Fibroblast of pulmonary artery (primary cell): Measurements from ENCODE around the gene PLCE1.

ENCODE experiments used
- DNase-seq: peaks from one replicate; pipeline ENCODE4 v3.0.0-alpha.2; 2010; ENCODE audit warnings: low read depth
- H3K4me3 ChIP-seq: replicated peaks from 2 replicates; pipeline ENCODE4 v1.5.1; 2011; ENCODE audit warnings: low read depth, mild to moderate bottlenecking, control low read depth, low read length, moderate library complexity
- TF ChIP-seq, protein P1 (sequence below): IDR thresholded peaks from 2 replicates; pipeline ENCODE4 v1.5.1; 2011; ENCODE audit warnings: mild to moderate bottlenecking, control low read depth, low read length, inconsistent platforms; ENCODE audit errors: missing control alignments

PLCE1 gene

DNA sequence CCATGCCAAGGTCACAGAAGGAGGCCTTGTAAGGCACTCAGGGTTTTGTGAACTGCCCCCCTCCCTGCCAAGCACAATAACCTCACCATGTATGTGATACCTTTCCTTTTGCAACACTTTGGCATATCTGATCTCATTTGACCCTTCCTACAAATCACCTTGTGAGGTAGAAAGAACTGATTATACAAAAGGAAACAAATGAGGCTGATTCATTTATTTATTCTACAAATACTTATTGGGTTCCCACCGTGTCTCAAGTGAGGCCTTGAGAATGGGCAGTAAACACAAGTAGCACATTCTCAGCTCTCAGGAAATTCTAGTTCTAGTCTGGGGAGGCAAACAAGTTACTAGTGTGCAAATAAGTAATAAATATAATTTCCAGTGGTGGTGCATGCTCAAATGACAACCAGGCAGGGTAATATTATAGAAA lies 19.6 kb downstream of the PLCE1 start:
- TF ChIP-seq, protein P1, sequence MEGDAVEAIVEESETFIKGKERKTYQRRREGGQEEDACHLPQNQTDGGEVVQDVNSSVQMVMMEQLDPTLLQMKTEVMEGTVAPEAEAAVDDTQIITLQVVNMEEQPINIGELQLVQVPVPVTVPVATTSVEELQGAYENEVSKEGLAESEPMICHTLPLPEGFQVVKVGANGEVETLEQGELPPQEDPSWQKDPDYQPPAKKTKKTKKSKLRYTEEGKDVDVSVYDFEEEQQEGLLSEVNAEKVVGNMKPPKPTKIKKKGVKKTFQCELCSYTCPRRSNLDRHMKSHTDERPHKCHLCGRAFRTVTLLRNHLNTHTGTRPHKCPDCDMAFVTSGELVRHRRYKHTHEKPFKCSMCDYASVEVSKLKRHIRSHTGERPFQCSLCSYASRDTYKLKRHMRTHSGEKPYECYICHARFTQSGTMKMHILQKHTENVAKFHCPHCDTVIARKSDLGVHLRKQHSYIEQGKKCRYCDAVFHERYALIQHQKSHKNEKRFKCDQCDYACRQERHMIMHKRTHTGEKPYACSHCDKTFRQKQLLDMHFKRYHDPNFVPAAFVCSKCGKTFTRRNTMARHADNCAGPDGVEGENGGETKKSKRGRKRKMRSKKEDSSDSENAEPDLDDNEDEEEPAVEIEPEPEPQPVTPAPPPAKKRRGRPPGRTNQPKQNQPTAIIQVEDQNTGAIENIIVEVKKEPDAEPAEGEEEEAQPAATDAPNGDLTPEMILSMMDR: no peak
- no peak for DNase-seq
- no peak overlapping the region for H3K4me3 ChIP-seq

DNA sequence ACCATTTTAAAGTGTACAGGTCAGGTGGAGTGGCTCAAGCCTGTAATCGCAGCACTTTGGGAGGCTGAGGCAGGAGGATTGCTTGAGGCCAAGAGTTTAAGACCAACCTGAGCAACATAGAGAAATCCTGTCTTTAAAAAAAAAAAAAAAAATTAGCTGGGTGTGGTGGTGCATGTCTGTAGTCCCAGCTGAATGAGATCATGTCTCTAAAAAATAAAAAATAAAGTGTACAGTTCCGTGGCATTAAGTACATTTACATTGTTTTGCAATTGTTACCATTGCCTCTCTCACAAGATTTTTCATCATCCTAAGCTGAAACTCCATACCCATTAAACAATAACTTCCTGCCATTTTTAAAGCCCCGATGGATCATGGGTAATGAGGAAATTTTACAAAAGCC lies 20.6 kb downstream of the PLCE1 start:
- no peak overlapping the region for H3K4me3 ChIP-seq
- no peak for DNase-seq
- TF ChIP-seq, protein P1: no peak

DNA sequence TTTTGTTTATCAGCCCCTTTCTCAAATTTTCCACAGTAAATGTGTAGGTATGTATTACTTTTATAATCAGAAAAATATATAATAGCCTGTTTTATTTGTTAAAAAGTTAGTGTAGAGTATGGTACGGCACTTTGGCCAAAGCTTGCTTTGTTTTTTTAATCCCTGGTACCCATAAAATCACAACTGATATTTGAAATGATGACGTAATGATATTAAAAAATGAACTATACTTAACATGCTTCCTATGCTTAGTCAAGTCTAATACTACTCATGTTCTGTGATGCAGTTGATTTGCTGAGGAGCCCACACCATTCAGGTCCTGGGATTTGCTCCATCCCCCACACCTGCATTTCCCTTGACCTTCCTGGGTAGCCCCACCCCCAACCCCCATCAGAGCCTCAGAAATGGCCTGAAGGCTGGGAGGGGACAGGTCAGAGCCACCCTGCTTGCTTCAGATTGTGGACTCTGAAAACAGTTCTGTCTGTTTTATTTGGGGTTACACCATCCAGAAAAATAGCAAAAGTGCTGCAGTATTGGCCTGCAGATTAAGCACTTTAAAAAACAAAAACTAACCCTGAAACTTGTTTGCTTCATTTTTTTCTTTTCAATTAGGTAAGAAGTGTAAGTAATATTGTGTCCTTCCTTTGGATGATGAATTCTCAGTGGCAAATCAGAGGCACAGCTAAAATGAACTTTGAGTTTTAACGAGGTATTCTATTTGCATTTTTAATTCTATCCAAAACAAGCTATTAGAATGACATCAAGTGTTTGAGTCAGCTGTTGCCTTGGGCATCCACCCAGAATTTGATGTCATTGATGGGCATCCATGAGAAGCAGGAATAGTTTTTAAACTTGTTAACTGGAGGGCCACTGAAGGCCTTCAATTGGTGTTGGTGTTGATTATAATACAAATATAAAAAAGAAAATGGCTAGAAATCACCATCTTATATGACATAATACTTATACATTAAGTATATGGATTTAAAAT lies 23.3 kb downstream of the PLCE1 start:
- no peak overlapping the region for H3K4me3 ChIP-seq
- DNase-seq: no peak
- TF ChIP-seq, protein P1: no peak

DNA sequence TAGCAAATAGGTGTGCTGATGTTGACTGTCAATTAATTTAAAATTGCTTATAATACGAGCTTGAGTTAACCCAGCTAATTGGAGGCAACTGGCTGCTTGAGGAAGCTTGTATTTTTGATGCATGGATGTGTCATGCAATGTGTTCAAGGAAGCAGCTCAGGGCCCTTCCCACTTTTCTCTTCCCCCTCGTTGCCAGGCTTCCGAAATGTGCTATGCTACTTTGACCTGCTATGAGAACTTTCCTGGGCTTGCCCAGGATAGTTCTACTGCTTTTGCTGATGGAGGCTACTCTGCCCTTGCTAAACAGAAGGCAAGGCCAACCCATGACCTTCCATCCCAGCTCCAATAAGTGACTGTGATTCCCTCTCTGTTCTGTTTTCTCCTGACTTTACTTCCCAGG lies 24.4 kb downstream of the PLCE1 start:
- TF ChIP-seq, protein P1: no peak
- DNase-seq: no peak
- no peak overlapping the region for H3K4me3 ChIP-seq

DNA sequence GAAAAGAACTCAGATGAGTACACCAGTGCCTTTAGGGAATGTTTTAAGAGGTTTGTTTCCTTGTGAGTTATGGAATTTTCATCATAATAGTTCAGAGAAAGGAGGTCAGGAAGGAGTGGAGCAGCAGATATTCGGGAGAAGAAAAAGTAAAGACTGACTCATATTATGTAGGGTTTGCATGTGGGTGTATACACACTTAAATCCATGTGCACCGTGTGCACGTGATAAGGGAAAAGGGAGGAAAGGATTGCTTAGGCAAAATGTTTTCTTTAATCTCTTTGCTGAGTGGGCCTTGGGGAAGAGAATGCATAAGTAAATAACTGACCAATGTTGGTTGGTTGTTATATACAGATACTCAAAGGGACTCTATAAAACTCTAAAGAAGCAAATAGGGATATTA lies 30.2 kb downstream of the PLCE1 start:
- DNase-seq: no peak
- TF ChIP-seq, protein P1: no peak
- no peak overlapping the region for H3K4me3 ChIP-seq

DNA sequence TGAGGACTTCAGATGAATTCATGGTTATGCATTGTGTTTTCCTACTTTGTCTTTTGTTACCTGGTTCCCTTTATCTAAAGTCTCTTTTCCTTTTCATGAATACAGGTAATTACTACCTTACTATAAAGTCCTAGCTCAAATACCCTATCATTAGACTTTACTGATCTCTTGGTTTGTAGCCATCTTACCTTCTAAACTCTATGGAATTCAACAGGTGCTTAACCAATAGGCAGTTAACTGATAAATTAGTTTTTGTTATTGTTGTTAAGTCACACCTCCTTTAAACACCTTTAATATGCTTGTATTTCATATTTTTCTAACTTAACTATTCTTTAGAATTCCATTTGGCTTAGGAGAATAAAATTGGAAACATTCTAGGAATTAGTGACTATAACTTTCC lies 30.7 kb downstream of the PLCE1 start:
- TF ChIP-seq, protein P1: no peak
- no peak overlapping the region for H3K4me3 ChIP-seq
- no peak for DNase-seq
